NCI-H128 (cell line): Measurements from ENCODE around the gene SKAP1.

Experiments used
- DNase-seq: peaks from one replicate; lab custom pipeline; 2025; ENCODE audit not compliant: unreplicated experiment; lab: John Stamatoyannopoulos, UW

The SKAP1 gene

GRCh38 chr17:48179071-48179945 is 250.7 kb downstream of the SKAP1 start:
- no peak for DNase-seq

- DNase-seq, result no peak
These were observed 251.7 kb downstream of the SKAP1 start for GRCh38 chr17:48178317-48178716.

- no peak for DNase-seq
These were observed 252.2 kb downstream of the SKAP1 start for GRCh38 chr17:48177816-48178215.

GRCh38 chr17:48176471-48176855 is 253.6 kb downstream of the SKAP1 start:
- no peak for DNase-seq

DNA sequence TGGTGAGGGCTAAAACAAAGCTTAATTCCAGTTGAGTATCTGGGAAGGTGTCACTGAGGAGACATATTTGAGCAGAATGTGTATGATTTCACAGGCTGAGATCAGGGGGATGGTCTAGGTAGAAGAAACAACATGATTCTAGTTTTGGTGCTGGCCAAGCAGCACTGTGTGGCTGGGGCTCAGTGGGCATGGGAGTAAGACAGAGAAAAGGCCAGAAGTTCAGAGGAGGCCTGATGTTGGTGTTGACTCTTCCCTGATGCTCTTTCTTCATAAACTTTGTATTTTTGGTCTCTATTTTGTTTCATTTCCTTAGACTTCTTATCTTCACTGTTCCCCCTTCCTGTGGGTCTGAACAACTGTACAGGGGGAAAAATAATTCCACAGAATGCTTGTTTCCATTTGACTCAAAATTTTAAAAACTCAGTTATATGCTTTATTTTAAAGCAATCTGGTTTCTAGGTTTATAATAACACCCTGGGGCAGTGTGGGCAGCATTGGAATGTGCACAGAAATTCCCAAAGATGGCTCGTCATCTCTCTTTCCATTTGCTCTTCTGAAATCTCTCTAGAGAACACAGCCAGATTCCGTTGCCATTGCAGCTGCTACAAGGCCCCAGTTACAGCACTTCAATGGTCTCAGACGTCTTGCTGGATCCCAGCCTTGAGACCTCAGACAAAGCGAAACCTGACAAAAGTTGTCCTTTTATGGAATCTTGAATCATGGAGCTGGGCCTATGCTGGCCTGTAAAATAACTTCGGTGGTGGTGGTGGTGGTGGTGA is 254.1 kb downstream of the SKAP1 start:
- no peak for DNase-seq

DNA sequence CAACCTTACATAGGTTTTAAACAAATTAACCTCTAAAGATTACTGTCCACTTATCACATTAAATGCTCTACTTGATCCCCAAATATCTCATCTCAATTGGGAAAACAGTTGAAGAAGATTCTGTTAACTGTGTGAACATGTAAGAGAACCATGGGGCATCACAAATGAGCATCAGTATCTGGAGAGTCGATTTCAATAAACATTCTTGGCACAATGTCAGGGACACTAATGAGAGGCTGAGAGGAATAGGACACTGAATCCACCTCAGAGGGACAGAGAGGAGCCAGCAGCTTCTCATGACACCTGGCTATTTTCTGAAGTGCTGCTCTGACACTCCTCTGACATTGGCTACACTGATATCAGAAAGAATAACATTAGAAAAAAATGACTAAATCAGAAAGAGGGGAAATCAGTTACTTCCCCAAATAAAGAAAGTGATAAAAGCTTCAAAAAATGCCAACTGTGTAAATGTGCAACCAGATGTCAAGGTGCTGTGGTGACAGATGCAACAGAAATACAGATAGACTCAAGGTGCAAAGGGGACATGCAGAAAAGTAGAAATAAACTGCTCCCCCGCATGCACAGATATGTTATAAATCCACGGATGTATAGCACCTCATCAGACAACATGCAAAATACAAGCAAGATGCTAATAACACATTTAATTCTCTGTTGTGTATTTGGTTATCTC is 255.0 kb downstream of the SKAP1 start:
- no peak for DNase-seq

- DNase-seq, result no peak
These were observed 256.6 kb downstream of the SKAP1 start for GRCh38 chr17:48173191-48173984.

GRCh38 chr17:48169926-48170325 is 260.1 kb downstream of the SKAP1 start:
- no peak for DNase-seq

- no peak for DNase-seq
These were observed 266.2 kb downstream of the SKAP1 start for GRCh38 chr17:48163809-48164208.

DNA sequence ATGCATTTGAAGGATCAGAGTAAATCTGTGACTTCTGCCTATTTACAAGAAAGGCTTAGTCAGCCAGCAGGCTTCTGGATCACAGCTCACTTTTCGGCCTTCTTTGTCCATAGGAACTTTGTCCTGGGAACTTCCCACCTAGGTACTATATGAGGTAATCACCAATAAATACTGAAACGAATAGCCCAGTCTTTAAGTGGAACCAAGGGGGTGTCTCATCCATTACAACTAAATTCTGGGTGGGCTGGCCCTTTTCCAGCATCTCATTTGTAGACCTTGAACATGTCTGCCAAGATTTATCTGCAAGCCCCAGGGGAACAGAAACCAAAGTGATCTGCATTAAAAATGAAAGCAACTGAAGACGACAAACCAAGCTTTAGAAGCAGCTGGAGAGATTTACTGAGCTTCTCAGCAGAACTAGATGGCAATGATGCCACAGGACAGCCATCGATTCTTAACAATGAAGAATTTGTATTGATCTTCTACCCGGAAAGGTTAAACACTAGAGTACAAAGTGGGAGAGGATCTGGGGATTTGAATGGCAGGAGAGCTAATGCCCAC is 267.0 kb downstream of the SKAP1 start:
- no peak for DNase-seq

DNA sequence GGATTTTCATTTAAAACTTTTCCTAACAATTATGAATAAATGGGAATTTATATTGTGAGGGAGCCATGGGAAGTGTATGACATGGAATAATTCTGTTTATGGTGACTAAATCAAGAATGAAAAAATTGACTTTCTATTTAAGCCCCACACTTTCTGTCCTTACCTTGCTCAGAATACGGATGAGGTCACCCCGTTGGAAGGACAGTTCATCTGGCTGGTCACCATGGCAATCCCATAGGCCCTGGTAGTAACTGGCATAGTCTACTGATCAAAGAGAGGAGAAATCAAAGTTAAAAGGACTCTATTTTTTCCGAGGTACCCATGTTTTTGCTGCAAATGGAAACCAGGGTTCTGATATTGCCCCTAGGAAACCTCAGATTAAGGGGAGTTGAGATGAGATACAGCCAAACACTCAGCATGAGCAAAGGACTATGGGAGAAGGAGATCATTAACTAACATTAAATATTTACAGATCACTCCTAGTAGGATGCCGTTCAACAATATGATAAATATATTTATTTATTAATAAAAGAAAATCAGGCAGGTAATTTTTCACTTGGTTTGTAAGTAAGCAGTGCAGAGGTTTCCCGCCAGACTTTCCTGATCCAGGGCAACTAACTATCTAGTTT is 267.6 kb downstream of the SKAP1 start:
- DNase-seq, result no peak

- no peak for DNase-seq
These were observed 268.7 kb downstream of the SKAP1 start for GRCh38 chr17:48161127-48161905.

- peak; percentile 23 for DNase-seq
These were observed 269.6 kb downstream of the SKAP1 start for GRCh38 chr17:48160177-48161081.

DNA sequence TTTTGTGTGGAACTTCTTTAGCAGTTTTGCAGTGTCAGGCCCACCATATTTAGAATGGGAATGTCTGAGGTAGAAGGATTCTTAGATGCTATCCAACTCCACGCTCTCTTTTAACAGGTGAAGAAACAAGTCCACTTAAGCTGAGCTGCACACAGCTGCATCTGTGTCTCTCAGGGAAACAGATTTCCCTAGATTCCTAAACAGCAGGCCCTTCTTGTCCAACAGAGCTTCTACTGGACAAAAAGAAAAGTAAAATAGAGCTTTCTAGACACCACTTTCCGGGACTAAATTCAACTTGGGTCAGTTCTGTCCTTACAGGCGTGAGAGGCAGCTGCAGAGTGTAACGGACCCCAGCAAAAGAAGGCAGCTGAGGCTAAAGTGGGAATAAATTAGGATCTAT is 270.8 kb downstream of the SKAP1 start:
- no peak for DNase-seq

- no peak for DNase-seq
These were observed 274.0 kb downstream of the SKAP1 start for GRCh38 chr17:48155889-48156611.

GRCh38 chr17:48153691-48154358 is 276.2 kb downstream of the SKAP1 start:
- no peak for DNase-seq

GRCh38 chr17:48152289-48152688 is 277.7 kb downstream of the SKAP1 start:
- no peak for DNase-seq
